LNCAP (cell line): Measurements from ENCODE around the gene GRIK3.

ENCODE experiments used
- CTCF ChIP-seq: fragments of 450-650 bp; IDR thresholded peaks from 2 replicates; pipeline ENCODE4 v1.5.1; 2017; ENCODE audit warnings: mild to moderate bottlenecking

Gene GRIK3

GRCh38 chr1:36814083-36814482 lies 220.2 kb downstream of the GRIK3 start:
- TF ChIP-seq CTCF = no peak

- no peak for TF ChIP-seq CTCF
These were observed 227.1 kb downstream of the GRIK3 start for GRCh38 chr1:36807262-36807661.

- TF ChIP-seq CTCF = no peak
These were observed 228.2 kb downstream of the GRIK3 start for GRCh38 chr1:36805979-36806640.

GRCh38 chr1:36804669-36805314 lies 229.5 kb downstream of the GRIK3 start:
- no peak for TF ChIP-seq CTCF

- no peak for TF ChIP-seq CTCF
These were observed 230.3 kb downstream of the GRIK3 start for GRCh38 chr1:36803868-36804570.

- TF ChIP-seq CTCF = no peak
These were observed 232.3 kb downstream of the GRIK3 start for GRCh38 chr1:36802018-36802417.

GRCh38 chr1:36797761-36798160 lies 236.6 kb downstream of the GRIK3 start:
- TF ChIP-seq CTCF = no peak
